ACHN (cell line): ENCODE data around the gene SCUBE1.

Experiments
- DNase-seq: peaks from one replicate; pipeline ENCODE4 v3.0.0-alpha.2; 2015
- in situ Hi-C: cut with HindIII; loops from 2 replicates; pipeline ENCODE4 v1.10.0; 2017; ENCODE audit warnings: low sequenced_read_pairs, low pct_ligation_motif_present, low pct_unique_long_range_greater_than_20kb

The SCUBE1 gene

GRCh38 chr22:43343262-43343669 is at the start of gene SCUBE1:
Gene SCUBE1 (minus strand): TSS chr22:43343372. CDS start chr22:43343261, 111 bp downstream.
- peak; percentile 2 for DNase-seq
- in situ Hi-C loops, result no loop called here

- no peak for DNase-seq
- in situ Hi-C loops, result no loop called here
Observed at GRCh38 chr22:43392385-43392989, 49.3 kb upstream of the SCUBE1 start.

- in situ Hi-C loops, result no loop called here
- no peak for DNase-seq
Observed at GRCh38 chr22:43391306-43391705, 48.1 kb upstream of the SCUBE1 start.

GRCh38 chr22:43390872-43391271 is 47.7 kb upstream of the SCUBE1 start:
- DNase-seq, result no peak
- in situ Hi-C loops, result no loop called here

GRCh38 chr22:43390166-43390565 is 47.0 kb upstream of the SCUBE1 start:
- DNase-seq, result no peak
- in situ Hi-C loops, result no loop called here

- in situ Hi-C loops, result no loop called here
- no peak for DNase-seq
Observed at GRCh38 chr22:43389227-43389836, 46.2 kb upstream of the SCUBE1 start.

- DNase-seq, result peak; percentile 55
- in situ Hi-C loops, result no loop called here
Observed at GRCh38 chr22:43388420-43388851, 45.3 kb upstream of the SCUBE1 start.

- in situ Hi-C loops, result no loop called here
- no peak for DNase-seq
Observed at GRCh38 chr22:43387815-43388214, 44.6 kb upstream of the SCUBE1 start.

- peak; percentile 62 for DNase-seq
- in situ Hi-C loops, result no loop called here
Observed at GRCh38 chr22:43385770-43386641, 42.8 kb upstream of the SCUBE1 start.

GRCh38 chr22:43384863-43385262 is 41.7 kb upstream of the SCUBE1 start:
- no peak for DNase-seq
- in situ Hi-C loops, result no loop called here

GRCh38 chr22:43381693-43382092 is 38.5 kb upstream of the SCUBE1 start:
- no peak for DNase-seq
- in situ Hi-C loops, result no loop called here

GRCh38 chr22:43377896-43378704 is 34.9 kb upstream of the SCUBE1 start:
- in situ Hi-C loops, result no loop called here
- DNase-seq, result no peak

GRCh38 chr22:43377548-43377895 is 34.4 kb upstream of the SCUBE1 start:
- in situ Hi-C loops, result no loop called here
- no peak for DNase-seq

GRCh38 chr22:43376765-43377547 is 33.8 kb upstream of the SCUBE1 start:
- in situ Hi-C loops, result no loop called here
- no peak for DNase-seq

- DNase-seq, result no peak
- in situ Hi-C loops, result no loop called here
Observed at GRCh38 chr22:43375951-43376455, 32.8 kb upstream of the SCUBE1 start.

- no peak for DNase-seq
- in situ Hi-C loops, result no loop called here
Observed at GRCh38 chr22:43370036-43370435, 26.9 kb upstream of the SCUBE1 start.

GRCh38 chr22:43365715-43366440 is 22.7 kb upstream of the SCUBE1 start:
- no peak for DNase-seq
- in situ Hi-C loops, result no loop called here

GRCh38 chr22:43364169-43364435 is 20.9 kb upstream of the SCUBE1 start:
- no peak for DNase-seq
- in situ Hi-C loops, result no loop called here
